PFSK-1 (cell line): ENCODE measurements around the gene NR3C1.

Source experiments
- POLR2AphosphoS5 ChIP-seq: IDR thresholded peaks from 2 replicates; pipeline ENCODE4 v1.6.1; 2012; ENCODE audit warnings: low read depth, mild to moderate bottlenecking, control low read depth, low read length, moderate library complexity
- REST ChIP-seq, 2 experiments: IDR thresholded peaks; 2 replicates each; pipeline versions ENCODE4 v1.6.1 to v1.8.0; 2011 to 2012; ENCODE audit warnings: low read depth in 2 of 2, low read length in 2 of 2, control low read depth in 1 of 2, inconsistent platforms in 1 of 2, mild to moderate bottlenecking in 1 of 2, moderate library complexity in 1 of 2; ENCODE audit not compliant: insufficient read depth in 1 of 2
- SIN3A ChIP-seq: IDR thresholded peaks from 2 replicates; pipeline ENCODE4 v1.6.1; 2012; ENCODE audit warnings: mild to moderate bottlenecking, low read length, moderate library complexity, borderline replicate concordance; ENCODE audit not compliant: insufficient read depth

- TF ChIP-seq POLR2AphosphoS5 (no peak), REST (IDR thresholded peaks at IDR 0.05; ENCODE audit: insufficient read depth in 1 of 2, low read depth in 2 of 2, low read length in 2 of 2) (no peak), SIN3A (no peak)
These were observed 101.0 kb downstream of the NR3C1 start for GRCh38 chr5:143302341-143303045.
